ENCODE results near the gene ZCCHC7.

ZCCHC7 gene

DNA sequence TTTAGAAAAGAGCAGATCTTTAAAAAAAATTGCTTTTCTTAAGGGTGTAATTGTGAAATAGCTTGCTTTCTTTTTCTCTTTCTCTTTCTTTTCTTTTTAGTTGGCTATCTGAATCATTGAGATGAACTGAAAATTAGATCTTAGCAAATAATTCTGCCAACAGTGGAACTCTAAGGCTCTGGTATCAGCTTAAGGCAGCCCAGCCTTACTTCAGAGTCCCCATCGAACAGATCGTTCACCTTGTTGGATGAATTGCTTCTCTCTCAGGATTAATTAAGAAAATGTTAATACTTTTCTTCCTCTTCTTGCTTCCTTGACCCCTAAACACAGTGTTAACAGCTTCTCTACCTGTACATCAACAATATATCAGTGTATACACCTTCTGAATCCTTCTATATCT, 92.1 kb downstream of the ZCCHC7 start:
- no peak for DNase-seq

DNA sequence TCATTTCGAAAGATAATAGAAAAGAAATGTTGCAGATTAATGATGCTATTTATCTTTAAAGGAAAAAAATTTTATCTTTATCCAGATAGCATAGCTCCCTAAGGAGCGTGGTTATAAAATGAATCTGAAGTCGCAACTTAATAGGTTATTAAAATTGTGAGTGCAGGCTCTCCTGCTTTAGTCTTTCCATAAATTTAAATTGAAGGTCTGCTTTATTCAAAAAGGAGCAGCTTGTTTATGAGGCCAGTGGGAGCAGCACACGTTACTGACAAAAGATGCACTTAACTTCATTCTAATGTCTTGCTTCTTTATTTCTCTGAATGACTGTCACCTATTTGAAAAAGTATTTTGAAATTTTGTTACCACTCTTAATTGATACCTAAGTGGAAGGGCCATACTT, 95.0 kb downstream of the ZCCHC7 start:
- DNase-seq, result no peak

DNA sequence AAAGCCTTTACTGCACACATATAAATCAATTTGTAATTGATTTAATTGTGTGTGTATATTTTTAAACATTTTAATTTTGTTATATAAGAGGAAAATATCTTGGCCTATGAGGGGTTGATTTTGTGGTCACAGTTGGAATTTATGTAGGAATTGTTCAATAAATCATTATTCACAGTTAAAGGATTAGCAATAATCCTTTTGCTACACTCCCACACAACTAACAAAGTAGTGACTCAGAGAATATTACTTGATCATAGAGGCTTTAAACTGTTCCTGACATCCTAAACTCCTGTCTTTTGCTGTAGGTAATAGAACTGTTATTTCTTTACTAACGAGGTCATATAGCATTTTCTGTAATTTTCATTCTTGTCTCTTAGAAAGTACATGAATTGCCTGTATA, 95.5 kb downstream of the ZCCHC7 start:
- DNase-seq, result no peak

DNA sequence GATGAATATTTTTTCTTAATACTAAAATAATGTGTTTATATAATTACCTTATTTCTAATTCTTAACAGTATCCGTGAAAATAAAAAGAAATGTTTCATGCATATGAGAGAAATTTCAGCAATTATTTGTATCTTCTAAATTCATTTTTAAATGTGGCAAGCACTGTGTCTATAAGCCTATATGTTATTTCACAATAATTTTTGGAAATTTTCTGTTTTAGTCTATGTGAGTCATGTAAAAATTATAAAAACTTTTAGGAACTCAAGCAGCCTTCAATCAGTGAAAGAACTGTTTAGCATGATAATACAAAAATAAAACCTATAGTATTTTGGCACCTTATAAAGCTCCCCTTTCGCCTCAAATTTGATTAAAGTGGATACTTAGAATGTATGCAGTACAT, 96.8 kb downstream of the ZCCHC7 start:
- no peak for DNase-seq

DNA sequence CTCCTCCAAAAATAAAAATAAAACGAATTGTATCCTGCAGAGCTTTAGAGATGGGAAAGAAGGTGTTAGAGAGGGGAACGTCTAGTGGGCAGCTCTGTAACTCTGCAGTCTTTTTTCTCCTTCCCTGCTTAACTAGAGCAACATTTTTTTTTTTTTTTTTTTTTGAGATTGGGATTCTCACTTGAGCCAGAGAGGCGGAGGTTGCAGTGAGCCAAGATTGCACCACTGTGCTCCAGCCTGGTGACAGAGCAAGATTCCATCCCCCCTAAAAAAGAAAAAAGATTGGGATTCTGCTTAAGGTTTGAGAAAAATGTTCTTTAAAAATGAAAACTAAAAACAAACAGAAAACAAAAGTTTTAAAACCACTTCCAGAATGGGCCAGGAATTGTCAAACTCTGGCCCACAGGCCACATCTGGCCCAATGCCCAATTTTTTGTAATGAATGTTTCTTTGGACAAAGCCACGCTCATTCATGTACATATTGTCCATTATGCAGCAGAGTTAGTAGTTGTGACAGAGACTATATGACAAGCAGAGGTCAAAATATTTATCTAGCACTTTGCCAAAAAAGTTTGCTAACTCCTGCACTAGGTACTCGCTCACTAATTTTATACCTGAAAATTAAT, 98.5 kb downstream of the ZCCHC7 start:
- no peak for DNase-seq

DNA sequence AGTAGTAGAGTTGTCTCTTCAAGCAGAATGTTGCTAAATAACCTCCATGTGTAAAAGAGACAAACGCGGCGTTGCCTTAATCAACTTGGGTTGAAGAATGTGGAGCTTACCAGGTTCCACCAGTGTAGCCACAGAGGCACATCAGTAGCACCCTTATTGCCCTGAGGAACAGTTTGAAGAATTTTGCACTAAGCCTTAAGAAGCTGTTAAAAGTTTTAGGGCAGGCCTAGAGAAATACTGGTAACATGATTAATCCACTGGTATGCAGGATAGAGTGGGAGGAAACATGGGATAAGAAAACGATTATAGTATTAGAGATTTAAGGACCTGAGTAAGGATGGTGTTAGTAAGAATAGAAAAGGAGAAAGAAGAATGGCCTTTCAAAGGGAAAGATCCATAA, 100.6 kb downstream of the ZCCHC7 start:
- DNase-seq, result no peak

DNA sequence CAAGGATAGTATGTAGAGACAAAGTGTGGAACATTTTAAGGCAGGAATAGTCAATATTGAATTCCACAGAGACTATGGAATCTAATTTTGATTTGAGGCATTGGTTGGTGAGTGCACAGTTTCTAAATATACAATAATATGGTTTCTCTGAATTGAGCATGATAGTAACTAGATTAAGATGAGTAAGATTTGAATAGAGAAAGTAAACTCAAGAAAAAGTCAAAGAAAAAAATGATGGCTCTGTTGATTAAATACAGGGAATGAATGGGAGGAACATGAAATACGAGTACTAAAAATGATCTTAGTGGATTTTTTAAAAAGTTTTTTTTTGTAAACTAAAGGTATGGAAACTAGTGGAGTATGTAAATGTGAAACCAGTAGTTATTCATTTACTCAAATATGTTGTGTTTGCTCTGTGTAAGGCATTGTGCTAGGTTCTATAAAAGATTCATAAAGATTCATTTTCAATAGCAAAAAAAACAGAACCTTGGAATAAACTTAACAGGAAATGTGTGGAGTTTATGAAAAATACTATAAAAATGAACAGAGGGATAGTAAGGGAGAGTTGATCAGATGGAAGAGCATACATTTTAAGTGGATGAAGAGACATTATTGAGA, 101.2 kb downstream of the ZCCHC7 start:
- no peak for DNase-seq

DNA sequence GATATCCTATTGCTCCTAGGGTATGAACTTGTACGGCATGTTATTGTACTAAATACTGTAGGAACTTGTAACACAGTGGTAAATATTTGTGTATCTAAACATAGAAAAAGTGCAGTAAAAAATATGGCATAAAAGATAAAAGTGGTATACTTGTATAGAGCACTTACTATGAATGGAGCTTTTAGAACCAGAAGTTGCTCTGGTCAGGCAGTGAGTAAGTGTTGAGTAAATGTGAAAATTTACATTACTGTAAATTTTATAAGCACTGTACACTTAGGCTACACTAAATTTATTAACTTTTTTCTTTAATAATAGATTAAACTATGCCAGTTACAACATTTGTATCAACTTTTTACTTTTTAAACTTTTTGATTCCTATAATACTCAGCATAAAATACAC, 109.1 kb downstream of the ZCCHC7 start:
- no peak for DNase-seq

DNA sequence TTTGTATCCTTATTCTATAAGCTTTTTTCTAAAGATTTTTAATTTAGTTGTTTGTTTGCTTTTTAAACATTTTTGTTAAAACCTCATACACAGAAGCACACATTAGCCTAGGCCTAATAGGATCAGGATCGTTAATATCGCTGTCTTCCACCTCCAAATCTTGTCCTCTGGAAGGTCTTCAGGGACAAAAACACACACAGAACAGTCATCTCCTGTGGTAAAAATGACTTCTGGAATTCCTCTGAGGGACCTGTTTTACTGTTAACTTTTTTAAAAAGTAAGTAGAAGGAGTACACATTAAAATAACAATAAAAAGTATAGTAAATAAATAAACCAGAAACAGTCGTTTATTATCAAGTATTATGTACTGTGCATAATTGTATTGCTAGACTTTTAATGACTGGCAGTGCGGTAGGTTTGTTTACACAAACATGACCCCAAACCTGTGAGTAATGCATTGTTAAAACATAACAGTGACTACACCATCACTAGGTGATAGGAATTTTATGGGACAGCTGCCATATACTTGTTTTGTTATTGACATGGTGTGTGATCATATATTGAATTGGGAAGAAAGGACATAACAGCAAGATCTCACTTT, 109.6 kb downstream of the ZCCHC7 start:
- DNase-seq, result no peak

DNA sequence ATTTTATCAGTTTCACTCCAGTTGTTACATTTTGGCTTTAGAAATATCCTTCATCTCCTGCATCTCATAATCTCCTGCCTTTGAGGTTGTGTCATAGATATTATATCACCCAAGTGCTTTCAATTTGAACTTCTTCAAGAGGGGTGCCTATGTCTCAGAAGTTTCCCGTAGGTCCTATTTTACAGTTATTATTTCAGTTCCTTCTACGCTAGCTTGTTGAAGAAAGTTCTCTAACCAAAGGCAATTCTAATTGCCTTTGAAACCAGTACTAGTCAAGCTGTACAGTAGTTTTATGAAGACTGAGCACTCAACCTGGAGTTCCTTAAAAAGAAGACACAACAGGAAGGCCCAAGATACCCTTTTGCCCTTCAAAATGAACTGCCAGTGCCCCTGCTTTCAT, 116.4 kb downstream of the ZCCHC7 start:
- DNase-seq, result no peak

DNA sequence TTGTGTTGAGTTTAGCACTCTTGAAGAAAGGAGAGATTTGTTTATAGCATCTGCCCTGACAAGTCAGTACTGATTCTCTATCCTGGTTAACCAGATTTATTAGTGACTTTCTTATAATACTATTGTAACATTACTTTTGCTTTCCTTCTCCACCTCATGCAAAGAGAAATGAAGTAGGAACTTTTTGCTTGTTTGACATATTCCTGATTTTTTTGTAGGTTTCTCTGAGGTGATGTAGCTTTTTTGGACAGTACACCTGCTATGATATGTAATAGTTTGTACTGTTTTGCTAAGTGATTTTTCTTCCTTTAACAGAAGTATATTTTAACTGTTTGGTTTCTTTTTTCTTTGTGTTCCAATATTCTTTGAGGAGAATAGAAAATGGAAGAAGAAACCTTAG, 117.7 kb downstream of the ZCCHC7 start:
- DNase-seq, result no peak

DNA sequence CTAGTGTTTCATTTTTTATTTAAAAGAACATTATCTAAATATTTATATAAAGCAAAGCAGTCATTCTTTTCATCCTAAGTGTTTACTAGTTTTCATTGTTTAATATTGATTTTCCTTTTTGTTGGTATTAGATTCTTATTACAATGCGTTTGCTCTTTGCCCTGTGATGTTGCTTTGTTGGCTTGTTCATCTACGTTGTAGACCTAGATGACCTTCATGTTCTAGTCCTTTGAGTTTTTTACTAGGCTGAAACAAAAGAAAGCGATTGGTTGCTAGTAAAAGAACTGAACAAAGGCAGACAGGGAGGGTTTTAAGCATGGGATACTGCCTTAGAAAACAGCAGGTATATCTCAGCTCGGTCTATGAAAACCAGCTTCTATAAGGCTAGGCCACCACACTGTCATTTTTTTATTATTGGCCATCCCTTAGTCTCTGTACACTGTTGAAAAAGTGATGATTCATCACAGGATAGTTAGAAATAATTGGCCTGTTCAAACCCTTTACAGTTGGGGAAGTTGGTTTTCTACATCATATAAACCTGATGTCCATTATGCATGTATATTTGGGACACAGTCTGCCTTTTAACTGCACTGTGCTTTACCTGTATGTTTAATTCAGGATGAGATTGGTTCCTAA, 119.0 kb downstream of the ZCCHC7 start:
- DNase-seq, result no peak

DNA sequence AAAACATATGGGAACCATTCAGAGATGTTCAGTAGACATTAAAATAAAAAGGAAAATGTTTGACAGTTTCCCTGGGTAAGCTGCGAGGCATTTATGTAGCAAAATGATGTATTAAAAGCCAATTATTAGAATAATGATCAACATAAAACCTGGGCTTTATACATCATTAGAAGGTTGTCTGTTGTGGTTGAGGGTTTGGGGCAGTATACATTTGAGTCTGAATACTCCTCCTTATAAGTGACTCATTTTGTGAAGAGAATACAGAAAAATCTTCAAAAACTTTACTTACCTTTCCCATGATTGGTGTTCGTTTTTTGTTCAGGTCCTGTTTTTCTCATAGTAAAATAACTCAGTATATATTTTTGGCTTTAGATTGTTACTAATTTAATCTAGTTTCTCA, 119.5 kb downstream of the ZCCHC7 start:
- no peak for DNase-seq

DNA sequence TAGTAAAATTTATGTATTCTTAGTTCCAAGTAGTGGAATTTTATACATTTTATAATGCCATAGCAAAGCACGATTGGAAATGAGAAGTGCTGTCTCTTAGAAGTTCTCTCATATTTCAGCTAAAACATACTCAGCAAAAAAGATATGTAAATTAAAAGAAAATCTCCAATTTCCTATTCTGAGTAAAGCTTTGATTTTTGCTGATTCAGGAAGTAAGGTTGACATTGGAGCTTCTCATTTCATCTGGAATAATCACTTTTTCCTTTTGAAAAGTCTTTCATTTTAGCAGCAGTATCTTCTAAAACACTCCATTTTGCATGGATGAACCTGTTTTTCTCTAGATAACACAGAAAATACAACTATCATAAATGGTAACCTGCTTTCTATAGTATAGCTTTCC, 121.0 kb downstream of the ZCCHC7 start:
- no peak for DNase-seq

DNA sequence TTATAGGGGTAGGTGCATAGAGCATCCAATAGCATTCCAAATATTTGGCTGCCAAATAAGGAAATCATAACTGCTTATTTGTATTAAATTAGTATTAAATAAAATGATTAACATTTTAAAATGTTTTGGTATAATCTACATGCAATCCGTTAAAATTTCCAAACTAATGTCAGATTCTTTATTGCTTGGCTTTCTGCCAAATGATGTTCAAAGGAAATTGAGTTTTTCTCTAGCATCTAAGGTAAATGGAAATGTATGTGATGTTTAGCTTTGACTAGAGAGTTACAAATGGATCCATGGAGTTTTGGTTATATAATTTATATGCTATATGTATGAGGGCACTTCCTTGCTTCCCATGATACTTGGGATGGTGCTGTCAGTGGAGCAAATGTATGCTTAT, 121.7 kb downstream of the ZCCHC7 start:
- no peak for DNase-seq

DNA sequence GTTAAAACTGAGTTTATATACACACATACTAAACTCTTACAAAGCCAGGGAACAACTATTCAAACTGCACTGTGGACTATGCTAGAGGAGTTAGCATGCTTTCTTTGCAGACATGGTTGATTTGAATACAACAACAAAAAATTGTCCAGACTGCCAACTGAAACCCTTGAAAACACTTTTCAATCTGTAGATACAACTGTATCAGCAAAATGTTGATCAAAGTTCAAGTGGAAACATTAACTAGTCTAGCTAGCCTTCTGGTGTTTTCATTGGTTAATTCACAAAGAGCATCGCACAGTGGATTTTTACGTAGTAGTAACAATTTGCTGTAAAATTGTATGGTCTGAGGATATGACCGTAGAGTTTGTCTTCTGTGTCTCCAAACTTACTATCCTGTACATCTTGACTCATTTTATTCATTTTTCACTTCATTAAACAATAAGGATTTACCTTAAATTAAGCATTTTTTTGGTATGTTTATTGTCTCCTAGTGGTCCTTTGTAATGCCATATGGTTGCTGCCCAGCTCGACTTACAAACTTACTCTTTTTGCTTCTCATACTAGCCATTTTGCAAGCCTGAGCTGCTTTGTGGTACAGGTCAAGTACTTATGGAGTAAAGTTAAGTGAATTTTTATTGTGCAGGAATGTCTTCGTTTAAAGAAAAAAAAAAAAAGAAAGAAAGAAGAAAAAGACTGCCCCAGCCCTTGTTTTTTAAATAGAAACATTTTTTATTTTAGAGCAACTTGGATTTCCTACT, 123.4 kb downstream of the ZCCHC7 start:
- no peak for DNase-seq

DNA sequence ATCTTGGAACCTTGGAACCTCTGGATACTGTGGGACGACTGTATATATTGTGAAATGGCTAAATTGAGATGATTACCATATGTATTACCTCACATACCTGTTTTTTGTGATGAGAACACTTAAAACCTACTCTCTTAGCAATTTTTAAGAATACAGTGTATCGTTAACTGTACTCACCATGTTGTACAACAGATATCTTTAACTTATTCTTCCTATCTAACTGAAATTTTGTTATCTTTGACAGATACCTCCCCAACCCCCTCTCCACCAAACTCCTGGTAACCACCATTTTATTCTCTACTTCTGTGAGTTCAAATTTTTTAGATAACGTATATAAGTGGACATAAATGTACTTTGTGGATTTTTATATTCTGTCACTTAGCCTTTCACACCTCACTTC, 126.5 kb downstream of the ZCCHC7 start:
- no peak for DNase-seq

DNA sequence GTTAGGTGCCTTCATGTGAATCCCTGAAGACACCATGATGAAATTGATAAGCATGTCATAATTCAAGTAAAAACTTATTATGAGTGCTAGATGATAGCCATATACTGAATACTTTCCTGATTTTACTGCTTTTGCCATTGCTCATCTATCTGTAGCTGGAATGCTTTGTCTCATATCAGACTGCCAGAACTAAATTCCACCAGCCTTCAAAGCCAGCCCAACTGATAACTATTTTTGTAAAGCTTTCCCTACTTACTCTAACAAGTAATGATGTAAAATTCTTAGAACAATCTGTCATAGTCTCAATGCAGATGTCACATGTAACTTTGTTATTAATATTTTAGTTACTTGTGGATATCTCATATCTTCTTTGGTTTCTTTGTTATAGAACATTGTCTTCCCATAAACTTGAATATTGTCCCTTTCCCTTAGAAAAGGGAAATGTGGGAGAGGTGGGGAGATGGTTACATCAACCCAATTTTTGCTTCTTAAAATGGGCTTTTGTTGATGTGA, 128.3 kb downstream of the ZCCHC7 start:
- no peak for DNase-seq

DNA sequence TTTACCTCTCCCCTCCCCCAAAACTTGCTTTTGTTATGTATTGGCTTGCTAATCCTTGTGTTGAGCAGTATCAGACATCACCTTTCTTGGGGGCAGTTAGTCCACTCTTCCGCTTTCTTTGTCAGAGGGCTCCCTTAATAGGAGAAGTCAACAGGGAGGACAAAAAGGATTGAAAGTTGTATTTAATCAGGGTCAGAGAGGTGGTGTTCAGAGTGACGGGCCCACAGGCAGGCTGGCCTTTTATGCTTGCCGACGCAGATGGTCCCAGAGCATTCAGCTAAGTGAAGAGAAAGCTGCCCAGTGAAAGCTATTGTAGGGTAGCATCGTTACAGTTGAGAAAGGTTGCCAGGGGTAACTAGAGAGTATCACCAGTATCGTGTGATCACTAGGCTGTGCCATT, 131.1 kb downstream of the ZCCHC7 start:
- no peak for DNase-seq

DNA sequence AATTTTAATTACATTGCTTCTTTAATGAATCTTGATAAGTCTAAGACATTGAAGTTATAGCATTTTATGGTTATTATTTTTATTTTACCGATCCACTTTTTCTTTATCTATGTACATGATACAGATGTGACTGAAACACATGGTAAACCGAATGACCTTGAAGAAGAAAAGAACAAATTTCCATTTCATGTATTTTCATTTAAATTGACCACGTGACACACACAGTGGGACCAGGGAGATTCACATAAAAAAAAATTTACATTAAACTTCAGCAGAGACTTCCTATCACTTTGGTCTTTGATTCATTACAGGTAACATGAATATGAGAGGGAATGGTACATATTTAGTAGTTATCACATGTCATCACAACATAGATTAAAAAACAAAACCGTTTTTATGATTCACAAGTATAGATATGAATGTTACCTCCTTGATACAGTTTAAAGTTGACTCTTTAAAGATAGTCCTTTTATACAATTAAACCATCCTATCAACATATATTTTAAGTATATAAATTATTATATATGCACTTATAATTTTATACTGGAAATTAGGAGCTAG, 133.1 kb downstream of the ZCCHC7 start:
- DNase-seq, result no peak

DNA sequence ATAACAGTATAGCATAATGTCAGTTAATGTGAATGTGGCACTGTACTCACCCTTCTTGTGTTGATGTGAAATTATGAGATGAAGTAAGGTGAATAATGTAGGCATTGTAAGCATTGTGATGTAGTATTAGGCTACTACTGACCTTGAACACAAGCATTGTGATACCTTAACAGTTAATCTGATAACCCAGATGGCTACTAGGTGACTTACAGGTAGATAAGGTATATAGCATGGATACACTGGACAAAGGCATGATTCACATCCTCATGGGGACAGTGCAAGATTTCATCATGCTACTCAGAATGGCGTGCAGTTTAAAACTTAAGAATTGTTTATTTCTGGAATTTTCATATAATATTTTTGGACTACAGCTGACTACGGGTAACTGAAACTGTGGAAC, 134.8 kb downstream of the ZCCHC7 start:
- no peak for DNase-seq

DNA sequence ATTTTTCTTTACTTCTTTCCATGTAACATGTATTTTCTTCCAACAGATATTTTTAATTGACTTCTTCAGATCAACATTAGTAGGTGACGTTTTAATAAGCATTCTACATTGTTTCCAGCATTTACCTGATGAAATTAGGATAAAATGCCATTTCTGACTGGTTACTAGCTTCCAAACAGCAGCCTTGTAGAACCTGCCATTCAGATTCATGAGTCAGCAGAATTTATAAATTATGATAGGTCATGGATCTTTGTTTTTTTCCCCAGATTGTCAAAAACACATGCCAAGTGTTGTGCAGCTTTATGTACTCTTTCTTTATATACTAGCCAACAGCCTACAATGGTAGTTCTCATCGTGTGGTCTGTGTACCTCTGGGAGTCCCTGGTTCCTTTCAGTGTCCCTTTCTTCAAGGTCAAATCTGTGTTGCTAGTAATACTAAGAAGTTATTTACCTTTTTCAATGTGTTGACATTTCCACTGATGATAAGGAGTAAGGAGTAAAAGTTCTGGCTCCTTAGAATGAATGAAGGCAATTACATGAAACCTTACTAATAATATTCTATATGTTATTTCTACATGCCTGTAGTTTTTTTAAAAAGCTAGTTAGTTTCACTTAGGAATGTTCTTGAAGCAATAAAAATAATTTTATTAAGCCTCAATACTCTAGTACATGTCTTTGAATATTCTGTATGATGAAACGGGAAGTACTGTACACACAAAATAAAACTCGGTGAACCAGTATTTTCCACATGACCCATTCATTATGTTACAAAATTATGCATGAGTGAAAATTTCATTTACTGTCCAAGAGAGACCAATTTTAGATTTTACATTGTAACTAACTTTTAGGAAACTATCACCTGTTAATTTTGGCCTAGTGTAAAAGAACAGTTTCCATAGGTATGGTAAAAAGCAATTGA, 135.8 kb downstream of the ZCCHC7 start:
- DNase-seq, result no peak
